CD4-positive, alpha-beta T cell treated with Interleukin-2 at 100 ng/mL for 4 hours (primary cell): Measurements from ENCODE around the gene SMOC1.

Source experiments
- DNase-seq: peaks from one replicate; pipeline ENCODE4 v3.0.0-alpha.2; 2020; ENCODE audit warnings: low spot score

Gene SMOC1

GRCh38 chr14:70045310-70045709, 166.1 kb downstream of the SMOC1 start:
- DNase-seq, result no peak

GRCh38 chr14:70045844-70046535, 166.8 kb downstream of the SMOC1 start:
- no peak for DNase-seq

- DNase-seq, result no peak
Observed at GRCh38 chr14:70047598-70048312, 168.5 kb downstream of the SMOC1 start.

GRCh38 chr14:70048313-70048654, 169.1 kb downstream of the SMOC1 start:
- DNase-seq, result no peak

- DNase-seq, result no peak
Observed at GRCh38 chr14:70049605-70050004, 170.4 kb downstream of the SMOC1 start.

GRCh38 chr14:70050136-70050535, 170.9 kb downstream of the SMOC1 start:
- DNase-seq, result no peak

GRCh38 chr14:70052990-70053389, 173.8 kb downstream of the SMOC1 start:
- no peak for DNase-seq

- DNase-seq, result no peak
Observed at GRCh38 chr14:70057519-70058136, 178.4 kb downstream of the SMOC1 start.

- DNase-seq, result no peak
Observed at GRCh38 chr14:70059545-70059944, 180.3 kb downstream of the SMOC1 start.

- no peak for DNase-seq
Observed at GRCh38 chr14:70061108-70061507, 181.9 kb downstream of the SMOC1 start.

GRCh38 chr14:70064136-70064865, 185.1 kb downstream of the SMOC1 start:
- DNase-seq, result no peak

- DNase-seq, result no peak
Observed at GRCh38 chr14:70067810-70068209, 188.6 kb downstream of the SMOC1 start.

GRCh38 chr14:70069186-70069585, 190.0 kb downstream of the SMOC1 start:
- no peak for DNase-seq

- DNase-seq, result peak; percentile 22
Observed at GRCh38 chr14:70073924-70074566, 194.8 kb downstream of the SMOC1 start.

- no peak for DNase-seq
Observed at GRCh38 chr14:70077005-70077404, 197.8 kb downstream of the SMOC1 start.

GRCh38 chr14:70077720-70078119, 198.5 kb downstream of the SMOC1 start:
- DNase-seq, result no peak

- no peak for DNase-seq
Observed at GRCh38 chr14:70078329-70078728, 199.1 kb downstream of the SMOC1 start.

GRCh38 chr14:70080076-70080475, 200.9 kb downstream of the SMOC1 start:
- no peak for DNase-seq
